GM12878 (cell line): ENCODE results near the gene TNXB. TPM values are rescaled to one million over a fixed set of nuclear protein-coding genes. Genes with fewer than 3 reads are reported as not detected.
"Not testable (repeated sequence)": the region's sequence is repeated elsewhere in the genome, so short reads cannot be mapped to it uniquely, and the experiment has no call there.

Experiments
- ATAC-seq: fragments of 200-7000 bp; cut with Tn5 transposase; 3 replicates; pipeline ENCODE4 v1.9.1; 2020; ENCODE audit warnings: mild to moderate bottlenecking, moderate library complexity
- BruUV-seq: library from RNA; stranded (reverse); fragments of 400-500 nt; replicated peaks from 2 replicates; lab custom pipeline; 2021; lab: Mats Ljungman, UMichigan
- CTCF ChIA-PET: fragments of 300-600 bp; sonication (Branson Sonifier 250); formaldehyde crosslinking; extraction: SDS; loops from one replicate; lab custom pipeline; 2021; ENCODE audit warnings: inconsistent platforms; lab: Yijun Ruan, JAX
- POLR2A ChIA-PET: fragments of 350-600 bp; formaldehyde crosslinking; extraction: SDS; loops from one replicate; lab custom pipeline; 2021; ENCODE audit warnings: inconsistent platforms; lab: Charles Lee
- RAD21 ChIA-PET: fragments of 300-600 bp; sonication (Branson Sonifier 250); formaldehyde crosslinking; loops from one replicate; lab custom pipeline; 2023; ENCODE audit warnings: antibody characterized with exemption; ENCODE audit not compliant: unreplicated experiment; lab: Charles Lee
- SMC1A ChIA-PET: fragments of 300-600 bp; sonication (Branson Sonifier 250); formaldehyde crosslinking; loops from one replicate; lab custom pipeline; 2023; ENCODE audit not compliant: unreplicated experiment, uncharacterized antibody; lab: Charles Lee
- DNase-seq: peaks from one replicate; pipeline ENCODE4 v3.0.0-alpha.2; 2011; ENCODE audit warnings: low read depth, low spot score
- FAIRE-seq: peaks from 3 replicates; lab custom pipeline; 2011; peaks lifted over from hg19 to GRCh38; lab: Jason Lieb, UNC
- H2AFZ ChIP-seq: 2 replicates; pipeline ENCODE4 v1.6.0; 2011; ENCODE audit warnings: low read depth, low read length, control low read depth; ENCODE audit not compliant: control insufficient read depth
- H3K27ac ChIP-seq: 2 replicates; pipeline ENCODE4 v1.5.1; 2011; ENCODE audit warnings: control low read depth; ENCODE audit not compliant: control insufficient read depth, insufficient read depth
- H3K27me3 ChIP-seq, 2 experiments: replicated peaks in 1 of 2; 2 replicates each; pipeline versions ENCODE4 v1.6.0 to v1.6.1; 2011; ENCODE audit warnings: low read length in 1 of 2; ENCODE audit not compliant: control insufficient read depth in 2 of 2, insufficient read depth in 2 of 2
- H3K36me3 ChIP-seq, 2 experiments: 2 replicates each; pipeline ENCODE4 v1.5.1; 2011; ENCODE audit warnings: low read length in 1 of 2; ENCODE audit not compliant: control insufficient read depth in 2 of 2, insufficient read depth in 2 of 2
- H3K4me1 ChIP-seq: 2 replicates; pipeline ENCODE4 v1.6.1; 2011; ENCODE audit warnings: mild to moderate bottlenecking, low read length, moderate library complexity, mixed read lengths; ENCODE audit not compliant: control insufficient read depth, insufficient read depth
- H3K4me2 ChIP-seq: 2 replicates; pipeline ENCODE4 v1.6.0; 2011; ENCODE audit warnings: control low read depth; ENCODE audit not compliant: control insufficient read depth, insufficient read depth
- H3K4me3 ChIP-seq: fragments of 200-600 bp; sonication (generic); 2 replicates; pipeline ENCODE4 v1.5.1; 2016
- H3K79me2 ChIP-seq: 2 replicates; pipeline ENCODE4 v1.6.0; 2011; ENCODE audit warnings: low read length; ENCODE audit not compliant: control insufficient read depth, insufficient read depth
- H3K9ac ChIP-seq: 2 replicates; pipeline ENCODE4 v1.8.0; 2011; ENCODE audit warnings: low read length, control low read depth, mixed read lengths; ENCODE audit not compliant: control insufficient read depth, insufficient read depth
- H3K9me3 ChIP-seq: replicated peaks from 3 replicates; pipeline ENCODE4 v1.5.1; 2011; ENCODE audit warnings: mild to moderate bottlenecking, low read length; ENCODE audit not compliant: control insufficient read depth, insufficient read depth
- H4K20me1 ChIP-seq: 2 replicates; pipeline ENCODE4 v1.6.0; 2011; ENCODE audit not compliant: control insufficient read depth, insufficient read depth
- WGBS: methylation state at CpG from one replicate; pipeline ENCODE4 v1.1.6; 2016; ENCODE audit warnings: low lambda C conversion rate; ENCODE audit not compliant: insufficient replicate concordance, insufficient coverage; ENCODE audit errors: missing lambda C conversion rate; 5-methylcytosine and 5-hydroxymethylcytosine counted together
- in situ Hi-C: fragments of 300-500 bp; cut with MboI; formaldehyde crosslinking; loops from 9 replicates; pipeline ENCODE4 v1.14.3; 2018; ENCODE audit warnings: mixed read lengths
- intact Hi-C: fragments of 100-400 bp; cut with micrococcal nuclease; formaldehyde crosslinking; loops from one replicate; pipeline ENCODE4 v1.14.2; 2022; ENCODE audit not compliant: unreplicated experiment
- polyA plus RNA-seq, 11 experiments: library from polyadenylated mRNA; depleted of rRNA in 4 of 11; unstranded in 6 of 11; stranded (reverse) in 5 of 11; fragments of >200 nt; fragmentation: Nextera tagmentation in 4 of 11; fragmentation: Illumina TruSeq in 1 of 11; extraction: Ambion mirVana in 4 of 11; extraction: Trizol in 1 of 11; gene quantifications; 1 replicate in 1 of 11; 2 replicates in 10 of 11; pipeline versions ENCODE4 v1.2.1 to v1.2.3, GENCODE V29; 2011 to 2016; ENCODE audit warnings: inconsistent platforms in 2 of 11, missing spikeins in 2 of 11, low read depth in 1 of 11
- total RNA-seq, 4 experiments: library from RNA; depleted of rRNA in 3 of 4; stranded (reverse); fragments of >200 nt in 3 of 4; fragmentation: Illumina TruSeq in 1 of 4; extraction: Trizol in 1 of 4; gene quantifications; 2 replicates each; pipeline versions ENCODE4 v1.2.1 to v1.2.3, GENCODE V29; 2013 to 2021

Gene TNXB
- total and polyA plus RNA-seq, 10 of the 15 experiments (the other 5 are each of a cell fraction or from before 2014, with no cell fraction given), result 0.03 to 2.5 (median 0.68) TPM; not detected in 2

GRCh38 chr6:32044916-32045315 lies 64.2 kb downstream of the TNXB start:
- intact Hi-C loops, result loop anchor here (10.0 kb wide), 1 partner anchor 110 kb away; the partner anchor contains the start of genes PPT2 and PRRT1
- H2AFZ ChIP-seq, POLR2A ChIA-PET, DNase-seq, H3K4me3 ChIP-seq, H3K36me3 ChIP-seq, in situ Hi-C loops, FAIRE-seq, H3K27ac ChIP-seq, H3K4me2 ChIP-seq, H3K4me1 ChIP-seq, RAD21 ChIA-PET, ATAC-seq, H3K79me2 ChIP-seq, BruUV-seq, SMC1A ChIA-PET, H4K20me1 ChIP-seq, CTCF ChIA-PET, H3K9me3 ChIP-seq, H3K9ac ChIP-seq, H3K27me3 ChIP-seq: not testable (repeated sequence)
- WGBS, result 18% methylated on average over 9 of the region's 18 CpGs

DNA sequence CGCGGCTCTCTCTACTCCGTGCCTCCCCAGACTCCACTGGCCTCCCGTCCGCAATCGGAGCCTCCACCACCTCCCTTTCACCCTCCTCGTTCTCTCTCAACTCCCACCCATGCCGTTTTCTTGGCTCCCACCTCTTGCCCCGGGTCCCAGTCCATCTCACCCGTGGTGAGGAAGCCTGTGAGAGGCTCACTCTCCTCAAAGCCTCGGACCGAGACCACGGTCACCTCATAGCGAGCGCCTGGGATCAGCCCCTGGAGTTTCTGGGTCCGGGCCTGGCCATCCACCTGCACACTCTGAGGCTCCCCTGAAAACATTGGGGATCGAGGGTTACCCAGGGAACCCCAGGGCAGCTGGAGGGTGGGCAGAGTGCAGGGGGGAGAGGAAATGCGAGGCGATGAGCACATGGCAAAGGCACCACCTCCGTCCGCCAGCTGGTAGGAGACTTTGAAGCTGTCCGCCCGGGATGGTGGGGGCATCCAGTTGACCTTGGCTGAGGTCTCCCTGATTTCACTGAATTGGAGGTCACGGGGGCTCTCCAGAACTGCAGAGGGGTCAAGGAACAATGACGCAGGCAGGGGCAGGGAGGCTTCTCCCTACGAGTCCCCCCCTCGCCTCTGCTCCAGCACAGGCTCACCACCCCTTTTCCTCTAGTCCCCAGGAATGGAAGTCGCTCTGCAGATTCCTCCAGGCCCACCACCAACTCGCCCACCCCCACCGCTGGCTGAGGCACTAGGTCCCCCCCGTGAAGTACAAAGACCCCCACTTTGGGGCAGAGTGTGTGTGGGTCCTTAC lies 65.4 kb downstream of the TNXB start:
- H3K4me1 ChIP-seq, H4K20me1 ChIP-seq, RAD21 ChIA-PET, H3K36me3 ChIP-seq, ATAC-seq, in situ Hi-C loops, H2AFZ ChIP-seq, H3K4me2 ChIP-seq, POLR2A ChIA-PET, SMC1A ChIA-PET, H3K9me3 ChIP-seq, H3K4me3 ChIP-seq, CTCF ChIA-PET, FAIRE-seq, H3K27ac ChIP-seq, H3K9ac ChIP-seq, BruUV-seq, H3K79me2 ChIP-seq, H3K27me3 ChIP-seq, DNase-seq: not testable (repeated sequence)
- intact Hi-C loops, result loop anchor here (10.0 kb wide), 1 partner anchor 111 kb away; the partner anchor contains the start of genes PPT2 and PRRT1
- WGBS, result 34% methylated on average over 18 of the region's 31 CpGs

DNA sequence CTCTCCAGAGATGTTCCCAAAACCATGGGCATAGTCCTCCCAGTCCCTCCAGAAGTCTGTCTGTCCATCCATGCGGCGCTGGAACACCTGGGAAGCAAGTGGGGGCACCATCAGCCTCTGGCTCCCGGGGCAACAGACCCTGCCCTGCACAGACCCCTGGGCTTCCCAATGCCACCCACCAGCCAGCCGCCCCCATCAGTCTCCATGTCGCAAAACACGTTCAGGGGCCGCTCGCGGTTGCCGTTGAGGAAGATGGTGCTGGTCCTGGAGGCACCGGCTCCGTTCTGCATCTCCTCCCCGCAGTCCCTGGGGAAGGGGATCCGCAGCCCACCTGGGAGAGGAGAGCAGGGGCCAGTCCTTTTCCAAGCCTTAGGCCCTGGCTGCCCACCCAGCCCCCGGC lies 66.9 kb downstream of the TNXB start:
- H3K36me3 ChIP-seq, H3K79me2 ChIP-seq, CTCF ChIA-PET, RAD21 ChIA-PET, ATAC-seq, H3K4me3 ChIP-seq, in situ Hi-C loops, FAIRE-seq, H3K9ac ChIP-seq, H3K27me3 ChIP-seq, H4K20me1 ChIP-seq, H2AFZ ChIP-seq, BruUV-seq, SMC1A ChIA-PET, POLR2A ChIA-PET, H3K4me1 ChIP-seq, H3K4me2 ChIP-seq, H3K27ac ChIP-seq, DNase-seq, H3K9me3 ChIP-seq: not testable (repeated sequence)
- intact Hi-C loops, result loop anchor here (10.0 kb wide), 1 partner anchor 113 kb away; the partner anchor contains the start of genes PPT2 and PRRT1
- 59% methylated on average over 12 of the region's 15 CpGs for WGBS

DNA sequence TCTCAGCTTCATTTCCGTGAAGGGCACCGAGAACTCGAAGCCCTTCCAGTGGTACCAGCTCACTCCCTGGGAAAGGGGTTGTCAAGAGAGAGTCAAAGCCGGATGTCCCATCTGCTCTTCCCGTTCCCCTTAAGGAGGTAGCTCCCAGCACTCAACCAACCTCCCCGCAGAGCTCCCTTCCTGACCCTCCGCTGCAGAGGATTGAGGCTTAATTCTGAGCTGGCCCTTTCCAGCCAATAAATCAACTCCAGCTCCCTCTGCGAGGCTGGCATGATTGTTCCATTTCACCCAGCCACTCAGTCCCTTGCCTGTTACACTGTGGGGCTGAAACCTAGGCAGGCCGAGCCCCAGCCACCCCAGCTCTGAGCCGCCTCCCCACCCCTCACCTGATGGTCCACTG lies 67.8 kb downstream of the TNXB start:
- H3K27ac ChIP-seq, RAD21 ChIA-PET, H3K4me2 ChIP-seq, H4K20me1 ChIP-seq, CTCF ChIA-PET, in situ Hi-C loops, POLR2A ChIA-PET, H3K27me3 ChIP-seq, H3K9me3 ChIP-seq, H2AFZ ChIP-seq, FAIRE-seq, H3K79me2 ChIP-seq, SMC1A ChIA-PET, DNase-seq, H3K36me3 ChIP-seq, H3K4me1 ChIP-seq, H3K9ac ChIP-seq, H3K4me3 ChIP-seq, BruUV-seq, ATAC-seq: not testable (repeated sequence)
- 89% methylated on average over 5 of the region's 10 CpGs for WGBS
- intact Hi-C loops, result loop anchor here (10.0 kb wide), 1 partner anchor 113 kb away; the partner anchor contains the start of genes PPT2 and PRRT1
